B cell (primary cell): ENCODE data around the gene FXYD3. TPM values are rescaled to one million over a fixed set of nuclear protein-coding genes. Genes with fewer than 3 reads are reported as not detected.
"Not testable (repeated sequence)": the region's sequence is repeated elsewhere in the genome, so short reads cannot be mapped to it uniquely, and the experiment has no call there.

Source experiments
- ATAC-seq: fragments of 200-7000 bp; cut with Tn5 transposase; one replicate; pipeline ENCODE4 v1.10.0; 2021; ENCODE audit warnings: low read depth, mild to moderate bottlenecking, moderate number of reproducible peaks, moderate library complexity
- CTCF ChIA-PET: fragments of 350-600 bp; sonication (Branson Sonifier 250); formaldehyde crosslinking; loops from one replicate; lab custom pipeline; 2021; ENCODE audit warnings: antibody characterized with exemption, inconsistent platforms; lab: Charles Lee
- POLR2A ChIA-PET: fragments of 350-600 bp; sonication (Branson Sonifier 250); formaldehyde crosslinking; loops from one replicate; lab custom pipeline; 2021; ENCODE audit warnings: antibody characterized with exemption; lab: Charles Lee
- DNase-seq: peaks from one replicate; pipeline ENCODE4 v3.0.0; 2013
- H2AFZ ChIP-seq: 2 replicates; pipeline ENCODE4 v1.6.1; 2012; ENCODE audit warnings: mild to moderate bottlenecking, low read depth, low read length; ENCODE audit not compliant: insufficient read depth, poor library complexity, severe bottlenecking
- H3K27ac ChIP-seq, 2 donors: 1 replicate in 1 of 2; 2 replicates in 1 of 2; pipeline ENCODE4 v1.5.1; 2012 to 2013; ENCODE audit warnings: low read length in 2 of 2, mild to moderate bottlenecking in 2 of 2, moderate library complexity in 1 of 2
- H3K27me3 ChIP-seq, 4 experiments: fragments of 200-600 bp in 1 of 4; sonication (generic) in 1 of 4; replicated peaks in 1 of 4; 1 replicate in 2 of 4; 2 replicates in 2 of 4; pipeline versions ENCODE4 v1.6.1 to v1.7.0; 2013 to 2016; ENCODE audit warnings: low read length in 3 of 4, mild to moderate bottlenecking in 2 of 4, mixed read lengths in 1 of 4, moderate library complexity in 1 of 4; ENCODE audit not compliant: insufficient read depth in 4 of 4, control insufficient read depth in 3 of 4; ENCODE audit errors: control extremely low read depth in 1 of 4
- H3K36me3 ChIP-seq, 2 experiments: replicated peaks in 1 of 2; 1 replicate in 1 of 2; 2 replicates in 1 of 2; pipeline versions ENCODE4 v1.6.1 to v1.7.1; 2013; ENCODE audit warnings: low read length in 1 of 2; ENCODE audit not compliant: insufficient read depth in 2 of 2, control insufficient read depth in 1 of 2; ENCODE audit errors: control extremely low read depth in 1 of 2, extremely low read depth in 1 of 2
- H3K4me1 ChIP-seq, 2 donors: fragments of 200-600 bp in 1 of 2; sonication (generic) in 1 of 2; 1 replicate in 1 of 2; 2 replicates in 1 of 2; pipeline versions ENCODE4 v1.5.1 to v1.6.1; 2013 to 2017; ENCODE audit warnings: low read length in 2 of 2; ENCODE audit not compliant: control insufficient read depth in 2 of 2, insufficient read depth in 2 of 2
- H3K4me2 ChIP-seq: replicated peaks from 2 replicates; pipeline ENCODE3; 2012; ENCODE audit warnings: mild to moderate bottlenecking, low read depth, low read length; ENCODE audit not compliant: poor library complexity, severe bottlenecking
- H3K4me3 ChIP-seq, 5 experiments: fragments of 200-600 bp in 1 of 5; sonication (generic) in 1 of 5; 1 replicate in 3 of 5; 2 replicates in 2 of 5; pipeline versions ENCODE4 v1.5.1 to v1.7.0; 2011 to 2016; ENCODE audit warnings: low read length in 4 of 5, mild to moderate bottlenecking in 4 of 5, low read depth in 2 of 5, control low read depth in 1 of 5, moderate library complexity in 1 of 5; ENCODE audit not compliant: insufficient read depth in 1 of 5; ENCODE audit errors: control extremely low read depth in 1 of 5, extremely low read depth in 1 of 5
- H3K79me2 ChIP-seq: fragments of 200-600 bp; sonication (generic); one replicate; pipeline ENCODE4 v1.6.0; 2016; ENCODE audit warnings: low read length; ENCODE audit not compliant: control insufficient read depth, insufficient read depth
- H3K9ac ChIP-seq: fragments of 200-600 bp; sonication (generic); 2 replicates; pipeline ENCODE4 v1.6.1; 2017; ENCODE audit warnings: mild to moderate bottlenecking, low read length, moderate library complexity
- H3K9me3 ChIP-seq, 3 donors: one replicate each; pipeline versions ENCODE4 v1.6.1 to v1.7.1; 2013; ENCODE audit warnings: low read length in 2 of 3; ENCODE audit not compliant: control insufficient read depth in 2 of 3, insufficient read depth in 1 of 3; ENCODE audit errors: control extremely low read depth in 1 of 3
- H4K20me1 ChIP-seq: 2 replicates; pipeline ENCODE4 v1.6.0; 2012; ENCODE audit warnings: mild to moderate bottlenecking, low read length; ENCODE audit not compliant: insufficient read depth, control insufficient read depth, poor library complexity, severe bottlenecking
- H3K27ac Mint-ChIP-seq: one replicate; pipeline ENCODE4 v1.8.0; 2021; ENCODE audit warnings: mixed read lengths
- H3K27me3 Mint-ChIP-seq: one replicate; pipeline ENCODE4 v1.8.0; 2021; ENCODE audit warnings: mixed read lengths
- H3K4me1 Mint-ChIP-seq: one replicate; pipeline ENCODE4 v1.8.0; 2021; ENCODE audit warnings: mixed read lengths
- H3K4me3 Mint-ChIP-seq: one replicate; pipeline ENCODE4 v1.8.0; 2021; ENCODE audit warnings: mixed read lengths
- H3K9me3 Mint-ChIP-seq: one replicate; pipeline ENCODE4 v1.8.0; 2022; ENCODE audit warnings: mixed read lengths; ENCODE audit not compliant: insufficient read depth
- EZH2 ChIP-seq: IDR thresholded peaks from 2 replicates; pipeline ENCODE4 v1.6.1; 2012; ENCODE audit warnings: borderline replicate concordance, low read depth, mild to moderate bottlenecking, moderate library complexity, low read length; ENCODE audit not compliant: insufficient read depth, poor library complexity, severe bottlenecking
- WGBS: methylation state at CpG from one replicate; pipeline ENCODE4 v1.1.5; 2013; ENCODE audit warnings: missing lambda C conversion rate; ENCODE audit not compliant: insufficient coverage; 5-methylcytosine and 5-hydroxymethylcytosine counted together
- intact Hi-C: fragments of 100-400 bp; cut with micrococcal nuclease; formaldehyde crosslinking; loops from one replicate; pipeline ENCODE4 v1.10.0; 2022
- polyA plus RNA-seq: library from polyadenylated mRNA; depleted of rRNA; stranded (reverse); fragments of >200 nt; gene quantifications from 2 replicates; pipeline ENCODE4 v1.2.3, GENCODE V29; 2012
- total RNA-seq, 2 donors: library from RNA; stranded (reverse); fragments of 120-200 nt in 1 of 2; gene quantifications; 1 replicate in 1 of 2; 2 replicates in 1 of 2; pipeline versions ENCODE4 v1.2.3 to v1.2.4, GENCODE V29; 2013 to 2022
- TF ChIP-seq, protein P1 (sequence below): fragments of 200-600 bp; IDR thresholded peaks from one replicate; pipeline ENCODE4 v1.8.0; 2022; ENCODE audit warnings: antibody characterized with exemption, mild to moderate bottlenecking

The FXYD3 gene
- total and polyA plus RNA-seq, 2 donors (not counting 1 experiment from before 2014, with no cell fraction given) = not detected

GRCh38 chr19:35099897-35100275 lies 15.7 kb upstream of the FXYD3 start:
- CTCF ChIA-PET = interaction anchor here (1.9 kb wide), 1 partner anchor 33 kb away, joined by 6 read pairs; no protein-coding TSS in a partner anchor
- TF ChIP-seq, protein P1, sequence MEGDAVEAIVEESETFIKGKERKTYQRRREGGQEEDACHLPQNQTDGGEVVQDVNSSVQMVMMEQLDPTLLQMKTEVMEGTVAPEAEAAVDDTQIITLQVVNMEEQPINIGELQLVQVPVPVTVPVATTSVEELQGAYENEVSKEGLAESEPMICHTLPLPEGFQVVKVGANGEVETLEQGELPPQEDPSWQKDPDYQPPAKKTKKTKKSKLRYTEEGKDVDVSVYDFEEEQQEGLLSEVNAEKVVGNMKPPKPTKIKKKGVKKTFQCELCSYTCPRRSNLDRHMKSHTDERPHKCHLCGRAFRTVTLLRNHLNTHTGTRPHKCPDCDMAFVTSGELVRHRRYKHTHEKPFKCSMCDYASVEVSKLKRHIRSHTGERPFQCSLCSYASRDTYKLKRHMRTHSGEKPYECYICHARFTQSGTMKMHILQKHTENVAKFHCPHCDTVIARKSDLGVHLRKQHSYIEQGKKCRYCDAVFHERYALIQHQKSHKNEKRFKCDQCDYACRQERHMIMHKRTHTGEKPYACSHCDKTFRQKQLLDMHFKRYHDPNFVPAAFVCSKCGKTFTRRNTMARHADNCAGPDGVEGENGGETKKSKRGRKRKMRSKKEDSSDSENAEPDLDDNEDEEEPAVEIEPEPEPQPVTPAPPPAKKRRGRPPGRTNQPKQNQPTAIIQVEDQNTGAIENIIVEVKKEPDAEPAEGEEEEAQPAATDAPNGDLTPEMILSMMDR = no peak
- no peak for TF ChIP-seq EZH2
- Histone ChIP-seq H3K79me2 (no peaks in the 10 kb centered on the region), H3K27ac (no peak overlapping the region), H3K4me2 (no peak overlapping the region), H3K36me3 (no peaks in the 10 kb centered on the region), H3K4me1 (no peaks in the 10 kb centered on the region), H2AFZ (no peak overlapping the region), H4K20me1 (no peaks in the 10 kb centered on the region), H3K9me3 (no peaks in the 10 kb centered on the region), H3K4me3 (no peak overlapping the region), H3K27me3 (no peaks in the 10 kb centered on the region), H3K9ac (no peak overlapping the region)
- no peaks in the 10 kb centered on the region for H3K27me3 Mint-ChIP-seq
- ATAC-seq (no peak), DNase-seq (no peak)
- WGBS = 97% methylated on average over 12 of the region's 13 CpGs
- no peak overlapping the region for H3K4me3 Mint-ChIP-seq
- no peak overlapping the region for H3K27ac Mint-ChIP-seq
- POLR2A ChIA-PET = interaction anchor here (0.9 kb wide), 1 partner anchor 127 kb away, joined by 3 read pairs; no protein-coding TSS in a partner anchor
- H3K9me3 Mint-ChIP-seq = no peaks in the 10 kb centered on the region
- no peaks in the 10 kb centered on the region for H3K4me1 Mint-ChIP-seq
- intact Hi-C loops = no loop called here

DNA sequence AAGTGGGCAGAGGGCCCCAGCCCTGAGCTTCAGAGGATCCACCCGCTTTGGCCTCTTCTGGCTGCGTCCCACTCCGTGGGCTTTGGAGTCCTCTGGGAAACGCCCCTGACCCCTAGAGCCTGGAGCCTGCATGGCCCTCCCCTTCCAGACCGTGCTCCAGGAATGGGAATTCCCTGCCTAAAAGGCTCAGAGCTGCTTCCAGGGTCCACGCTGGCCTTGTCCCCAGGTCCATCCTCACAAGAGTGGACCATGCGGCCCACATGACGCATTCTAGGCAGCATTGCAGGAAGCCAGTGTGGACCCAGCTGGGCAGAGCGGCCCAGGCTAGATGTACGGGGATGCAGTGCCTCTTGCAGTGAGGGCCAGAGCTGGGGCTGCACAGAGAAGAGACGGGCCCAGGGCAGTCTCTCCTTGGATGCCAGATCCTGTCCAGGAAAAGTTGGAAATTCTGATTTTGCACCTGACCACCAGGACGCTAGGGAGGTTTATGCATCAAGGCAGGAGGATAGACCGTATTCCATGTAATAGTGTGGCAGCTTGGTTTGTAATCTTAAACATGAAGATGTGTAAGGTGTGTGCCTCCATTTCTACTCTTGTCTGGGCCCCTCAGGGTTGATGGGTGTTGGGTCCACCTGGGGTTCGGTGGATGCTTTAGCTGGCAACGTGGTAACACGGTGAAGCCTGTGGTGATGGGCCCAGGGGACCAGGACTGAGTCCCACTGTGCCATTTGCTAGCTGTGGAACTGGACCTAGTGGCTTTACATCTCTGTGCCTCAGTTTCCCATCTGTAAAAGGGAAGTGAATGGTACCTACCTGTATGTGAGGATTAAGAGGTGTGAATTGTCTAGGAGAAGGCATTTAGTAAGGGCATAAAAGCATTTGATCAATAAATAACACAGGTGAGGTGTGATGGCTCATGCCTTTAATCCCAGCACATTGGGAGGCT lies 14.8 kb upstream of the FXYD3 start:
- H3K27me3 Mint-ChIP-seq = no peaks in the 10 kb centered on the region
- no peaks in the 10 kb centered on the region for H4K20me1 ChIP-seq
- no peak for DNase-seq
- no peak overlapping the region for H3K4me3 ChIP-seq
- H3K9me3 ChIP-seq = peaks cover 0 to 6% (median 0%) of the 10 kb centered on the region in 3 donors
- ChIA-PET POLR2A (interaction anchor here (0.9 kb wide), 1 partner anchor 126 kb away, joined by 3 read pairs; no protein-coding TSS in a partner anchor), CTCF (interaction anchor here (0.6 to 1.9 kb wide), 3 partner anchors 34 to 48 kb away, joined by 3 to 6 read pairs (median 4); partner anchors contain the start of gene LGI4)
- H3K4me3 Mint-ChIP-seq = no peak overlapping the region
- H3K4me2 ChIP-seq = no peak overlapping the region
- H3K27ac ChIP-seq = no peak overlapping the region
- ATAC-seq = no peak
- 92% methylated on average over 16 of the region's 16 CpGs for WGBS
- no peaks in the 10 kb centered on the region for H3K27me3 ChIP-seq
- no peak overlapping the region for H3K9ac ChIP-seq
- no peaks in the 10 kb centered on the region for H3K4me1 ChIP-seq
- H3K36me3 ChIP-seq = no peaks in the 10 kb centered on the region
- no peak overlapping the region for H3K27ac Mint-ChIP-seq
- no peaks in the 10 kb centered on the region for H3K9me3 Mint-ChIP-seq
- no peak overlapping the region for H2AFZ ChIP-seq
- intact Hi-C loops = no loop called here
- H3K79me2 ChIP-seq = no peaks in the 10 kb centered on the region
- H3K4me1 Mint-ChIP-seq = no peaks in the 10 kb centered on the region
- no peak for TF ChIP-seq EZH2
- TF ChIP-seq, protein P1 = no peak

DNA sequence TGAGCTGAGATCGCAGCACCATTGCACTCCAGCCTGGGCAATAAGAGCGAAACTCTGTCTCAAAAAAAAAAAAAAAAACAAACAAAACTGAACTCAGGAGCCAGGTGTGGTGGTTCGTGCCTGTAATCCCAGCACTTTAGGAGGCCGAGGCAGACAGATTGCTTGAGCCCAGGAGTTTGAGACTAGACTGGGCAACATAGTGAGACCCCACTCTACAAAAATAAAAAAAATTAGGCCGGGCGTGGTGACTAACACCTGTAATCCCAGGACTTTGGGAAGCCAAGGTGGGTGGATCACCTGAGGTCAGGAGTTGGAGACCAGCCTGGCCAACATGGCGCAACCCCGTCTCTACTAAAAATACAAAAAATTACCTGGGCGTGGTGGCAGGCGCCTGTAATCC lies 13.7 kb upstream of the FXYD3 start:
- H3K27ac Mint-ChIP-seq, intact Hi-C loops, H3K36me3 ChIP-seq, H4K20me1 ChIP-seq, DNase-seq, ATAC-seq, POLR2A ChIA-PET, H3K79me2 ChIP-seq, H3K4me1 ChIP-seq, H3K27me3 Mint-ChIP-seq, H3K4me3 ChIP-seq, H2AFZ ChIP-seq, H3K27ac ChIP-seq, H3K4me2 ChIP-seq, H3K9me3 Mint-ChIP-seq, H3K9ac ChIP-seq, H3K4me3 Mint-ChIP-seq, H3K4me1 Mint-ChIP-seq, H3K27me3 ChIP-seq: not testable (repeated sequence)
- CTCF ChIA-PET = interaction anchor here (0.6 kb wide), 1 partner anchor 49 kb away, joined by 4 read pairs; no protein-coding TSS in a partner anchor
- 96% methylated on average over 6 of the region's 10 CpGs for WGBS
- H3K9me3 ChIP-seq = peaks cover 0 to 12% (median 0%) of the 10 kb centered on the region in 3 donors
